ENCODE results near the gene CDC42BPB. TPM values are rescaled to one million over a fixed set of nuclear protein-coding genes. Genes with fewer than 3 reads are reported as not detected.

CDC42BPB gene
- total RNA-seq, 4 donors from 2014 or later: 90.7 to 153 (median 101) TPM

- Histone ChIP-seq H3K36me3 (no peaks in the 10 kb centered on the region), H3K4me3 (replicated peaks in 1 of 3) (no peak overlapping the region), H3K27ac (no peak overlapping the region), H3K27me3 (no peaks in the 10 kb centered on the region), H3K9me3 (no peaks in the 10 kb centered on the region), H3K4me1 (peaks cover 20 to 30% of the 10 kb centered on the region in 2 donors)
- TF ChIP-seq POLR2A (IDR thresholded peaks at IDR 0.05) (no peak), CTCF (IDR thresholded peaks at IDR 0.05) (no peak)
- intact Hi-C loops (cut with DNase I): no loop called here
- 81 to 87% methylated on average over 7 of the region's 7 CpGs for WGBS, 2 donors
- no peak for DNase-seq
Measured at GRCh38 chr14:103019826-103020225, 37.5 kb downstream of the CDC42BPB start.

GRCh38 chr14:103019236-103019635 is 38.1 kb downstream of the CDC42BPB start:
- no peaks in the 10 kb centered on the region for H3K36me3 ChIP-seq
- no peak for TF ChIP-seq CTCF (IDR thresholded peaks at IDR 0.05)
- TF ChIP-seq POLR2A (IDR thresholded peaks at IDR 0.05): no peak
- no peak overlapping the region for H3K27ac ChIP-seq
- no peak for DNase-seq
- no peaks in the 10 kb centered on the region for H3K9me3 ChIP-seq
- H3K4me3 ChIP-seq (replicated peaks in 1 of 3): no peak overlapping the region
- H3K27me3 ChIP-seq: no peaks in the 10 kb centered on the region
- H3K4me1 ChIP-seq: peaks cover 20 to 33% of the 10 kb centered on the region in 2 donors
- 92 to 93% methylated on average over 8 to 11 of the region's 11 CpGs for WGBS, 2 donors
- intact Hi-C loops (cut with DNase I): no loop called here

GRCh38 chr14:103016594-103016993 is 40.8 kb downstream of the CDC42BPB start:
- 93 to 95% methylated on average over 6 of the region's 6 CpGs for WGBS, 2 donors
- Histone ChIP-seq H3K36me3 (no peaks in the 10 kb centered on the region), H3K4me3 (replicated peaks in 1 of 3) (no peak overlapping the region), H3K27me3 (no peaks in the 10 kb centered on the region), H3K27ac (no peak overlapping the region), H3K9me3 (no peaks in the 10 kb centered on the region), H3K4me1 (peaks cover 9 to 20% of the 10 kb centered on the region in 2 donors)
- no peak for TF ChIP-seq POLR2A (IDR thresholded peaks at IDR 0.05)
- no peak for TF ChIP-seq CTCF (IDR thresholded peaks at IDR 0.05)
- DNase-seq: no peak
- intact Hi-C loops (cut with DNase I): no loop called here

- intact Hi-C loops (cut with DNase I): no loop called here
- 66 to 91% methylated on average over 6 to 7 of the region's 9 CpGs for WGBS, 2 donors
- no peaks in the 10 kb centered on the region for H3K9me3 ChIP-seq
- TF ChIP-seq POLR2A (IDR thresholded peaks at IDR 0.05) (no peak), CTCF (IDR thresholded peaks at IDR 0.05) (no peak)
- no peak overlapping the region for H3K27ac ChIP-seq
- H3K4me3 ChIP-seq (replicated peaks in 1 of 3): no peak overlapping the region
- peak in 1 of 2 donors; percentile 25 for DNase-seq
- H3K4me1 ChIP-seq: peaks cover 9 to 20% of the 10 kb centered on the region in 2 donors
- H3K36me3 ChIP-seq: peaks cover 0 to 2% of the 10 kb centered on the region in 2 donors
- no peaks in the 10 kb centered on the region for H3K27me3 ChIP-seq
Measured at GRCh38 chr14:103016071-103016470, 41.3 kb downstream of the CDC42BPB start.

GRCh38 chr14:103015426-103015825 is 41.9 kb downstream of the CDC42BPB start:
- no peak overlapping the region for H3K27ac ChIP-seq
- no peak overlapping the region for H3K4me3 ChIP-seq (replicated peaks in 1 of 3)
- H3K9me3 ChIP-seq: no peaks in the 10 kb centered on the region
- WGBS, 2 donors: 86 to 90% methylated on average over 5 of the region's 5 CpGs
- H3K4me1 ChIP-seq: peaks cover 9 to 20% of the 10 kb centered on the region in 2 donors
- H3K36me3 ChIP-seq: peaks cover 0 to 4% of the 10 kb centered on the region in 2 donors
- TF ChIP-seq POLR2A (IDR thresholded peaks at IDR 0.05) (no peak), CTCF (IDR thresholded peaks at IDR 0.05) (no peak)
- no peaks in the 10 kb centered on the region for H3K27me3 ChIP-seq
- intact Hi-C loops (cut with DNase I): no loop called here
- no peak for DNase-seq
